ENCODE data around the gene MAU2.

MAU2 gene

DNA sequence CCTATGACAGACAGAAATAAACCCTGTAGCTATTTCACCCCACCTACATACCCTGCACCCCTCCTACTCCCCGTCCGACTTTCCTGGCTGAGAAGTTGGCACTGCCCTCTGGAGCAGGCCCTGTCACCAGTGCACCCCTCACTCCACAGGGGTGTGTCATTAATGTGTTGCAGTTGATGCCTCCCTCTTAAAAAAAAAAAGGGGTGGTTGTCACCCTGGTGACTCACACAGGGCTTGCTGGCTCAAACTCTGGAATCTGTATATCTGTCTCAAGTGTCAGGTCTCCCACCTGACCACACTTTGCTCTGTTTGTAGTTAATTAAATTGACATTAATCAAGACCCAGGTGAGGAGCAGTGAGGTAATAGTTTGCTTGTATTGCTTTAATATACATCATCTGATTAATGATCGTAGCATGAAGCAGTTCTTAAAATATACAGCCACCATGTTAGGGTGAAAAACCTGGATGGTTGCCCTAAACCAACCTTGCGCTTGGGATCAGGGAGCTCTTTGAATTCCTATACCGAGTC lies 82.8 kb downstream of the MAU2 start:
- TF ChIP-seq, protein P1, sequence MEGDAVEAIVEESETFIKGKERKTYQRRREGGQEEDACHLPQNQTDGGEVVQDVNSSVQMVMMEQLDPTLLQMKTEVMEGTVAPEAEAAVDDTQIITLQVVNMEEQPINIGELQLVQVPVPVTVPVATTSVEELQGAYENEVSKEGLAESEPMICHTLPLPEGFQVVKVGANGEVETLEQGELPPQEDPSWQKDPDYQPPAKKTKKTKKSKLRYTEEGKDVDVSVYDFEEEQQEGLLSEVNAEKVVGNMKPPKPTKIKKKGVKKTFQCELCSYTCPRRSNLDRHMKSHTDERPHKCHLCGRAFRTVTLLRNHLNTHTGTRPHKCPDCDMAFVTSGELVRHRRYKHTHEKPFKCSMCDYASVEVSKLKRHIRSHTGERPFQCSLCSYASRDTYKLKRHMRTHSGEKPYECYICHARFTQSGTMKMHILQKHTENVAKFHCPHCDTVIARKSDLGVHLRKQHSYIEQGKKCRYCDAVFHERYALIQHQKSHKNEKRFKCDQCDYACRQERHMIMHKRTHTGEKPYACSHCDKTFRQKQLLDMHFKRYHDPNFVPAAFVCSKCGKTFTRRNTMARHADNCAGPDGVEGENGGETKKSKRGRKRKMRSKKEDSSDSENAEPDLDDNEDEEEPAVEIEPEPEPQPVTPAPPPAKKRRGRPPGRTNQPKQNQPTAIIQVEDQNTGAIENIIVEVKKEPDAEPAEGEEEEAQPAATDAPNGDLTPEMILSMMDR (IDR thresholded peaks at IDR 0.05; ENCODE audit: low read depth, low read length, missing control alignments) = no peak
- no peak for DNase-seq (ENCODE audit: extremely low read depth, low read depth)
- no peak overlapping the region for H3K4me3 ChIP-seq (replicated peaks; ENCODE audit: low read depth, low read length)

DNA sequence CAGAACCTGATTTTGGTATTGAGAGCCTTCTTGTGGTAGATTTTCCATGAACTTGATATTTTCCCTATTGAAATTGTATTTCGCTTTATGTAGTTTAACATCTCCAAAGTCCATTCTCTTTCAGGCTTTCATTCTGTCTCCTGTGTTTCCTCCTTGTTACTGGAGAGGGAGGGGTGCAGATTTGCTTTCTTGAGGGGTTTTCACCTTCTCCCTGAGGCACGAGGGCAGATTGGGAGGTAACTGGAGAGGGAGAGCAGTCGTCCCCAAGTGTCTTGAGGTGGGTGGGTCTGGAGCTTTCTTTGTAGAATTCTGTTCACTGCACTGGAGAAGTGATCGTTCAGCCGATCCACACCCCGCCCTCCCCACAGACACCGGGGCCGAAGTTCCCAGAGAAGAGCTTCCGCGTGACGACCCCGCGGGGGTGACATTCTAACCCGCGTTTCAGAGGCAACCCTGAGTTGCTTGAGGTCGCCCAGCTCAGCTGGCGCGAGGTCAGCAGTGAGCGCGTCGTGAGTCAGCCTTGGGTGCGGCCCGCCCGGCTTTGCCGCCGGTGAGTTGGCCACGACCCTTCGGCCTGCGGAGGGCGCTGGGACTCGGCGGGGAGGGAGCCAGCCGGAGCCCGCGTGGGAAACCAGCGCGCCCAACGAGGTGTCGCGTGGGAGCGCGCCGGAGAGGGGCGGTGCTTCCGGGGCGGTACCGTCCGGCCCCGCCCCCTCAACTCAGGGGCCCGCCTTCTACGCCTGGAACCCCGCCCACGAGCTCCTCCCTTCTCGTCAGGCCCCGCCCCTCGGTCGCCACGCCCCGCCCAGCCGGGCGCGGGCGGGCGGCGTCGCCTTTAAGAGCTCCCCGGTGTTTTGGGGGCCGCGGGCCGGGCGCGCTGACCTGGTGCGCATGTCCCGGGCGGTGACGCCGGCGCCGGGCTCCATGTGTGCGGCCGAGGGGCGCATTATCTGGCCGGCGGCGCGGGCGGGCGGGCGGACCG lies 84.5 kb downstream of the MAU2 start, which contains the start of gene GATAD2A:
TSS of gene GATAD2A (plus strand) at position 797 of the 982 bp plus-strand sequence. CDS start 59,671 bp downstream, outside the sequence.
- TF ChIP-seq, protein P1 (IDR thresholded peaks at IDR 0.05; ENCODE audit: low read depth, low read length, missing control alignments) = no peak
- peak; percentile 61 for DNase-seq (ENCODE audit: extremely low read depth, low read depth)
- peak within 1 kb of the TSS; percentile 91 for H3K4me3 ChIP-seq (replicated peaks; ENCODE audit: low read depth, low read length)

DNA sequence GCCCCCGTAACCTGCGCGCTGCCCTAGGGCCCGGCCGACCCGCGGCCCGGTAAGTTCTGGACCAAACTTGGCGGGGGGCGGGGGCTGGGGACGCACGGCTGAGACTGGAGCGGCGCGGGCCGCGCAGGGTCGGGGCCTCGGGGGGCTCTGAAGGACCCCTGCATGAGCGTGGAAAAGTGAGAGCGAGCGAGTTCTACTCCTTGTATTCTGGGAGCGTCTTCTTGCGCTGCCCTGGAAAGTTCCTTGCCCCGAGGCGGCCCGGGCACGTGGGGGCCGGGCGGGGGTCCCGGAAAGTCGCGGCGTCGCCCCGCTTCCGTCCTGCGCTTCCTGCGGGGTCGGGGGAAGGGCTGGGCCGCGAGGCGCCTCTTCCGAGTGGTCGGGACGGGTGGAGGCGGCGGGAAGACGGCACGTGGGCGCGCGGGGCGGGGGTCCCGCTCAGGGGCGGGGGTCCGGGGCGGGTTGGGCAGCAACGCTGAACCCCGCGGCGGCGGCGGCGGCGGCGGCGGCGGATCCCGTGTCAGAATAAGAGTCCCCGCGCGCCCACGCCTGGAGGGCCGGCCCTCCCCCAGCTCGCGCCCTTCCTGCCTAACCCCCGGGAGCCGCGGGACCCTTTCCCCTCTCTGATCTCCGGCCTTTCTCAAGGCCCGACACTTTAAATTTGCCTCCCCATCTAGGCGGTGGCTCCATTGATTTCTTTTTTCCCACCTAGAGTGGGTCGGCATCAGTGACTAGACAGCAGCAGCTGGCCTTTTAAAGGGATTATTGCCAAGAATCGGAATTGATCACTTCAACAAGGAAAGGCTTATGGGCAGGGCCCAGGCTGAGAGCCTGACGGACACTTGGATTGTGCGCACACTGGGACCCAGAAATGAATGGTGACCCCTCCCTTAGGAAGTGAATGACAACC lies 85.6 kb downstream of the MAU2 start:
- H3K4me3 ChIP-seq (replicated peaks; ENCODE audit: low read depth, low read length) = peak overlapping the region; percentile 91
- TF ChIP-seq, protein P1 (IDR thresholded peaks at IDR 0.05; ENCODE audit: low read depth, low read length, missing control alignments) = no peak
- DNase-seq (ENCODE audit: extremely low read depth, low read depth) = no peak

DNA sequence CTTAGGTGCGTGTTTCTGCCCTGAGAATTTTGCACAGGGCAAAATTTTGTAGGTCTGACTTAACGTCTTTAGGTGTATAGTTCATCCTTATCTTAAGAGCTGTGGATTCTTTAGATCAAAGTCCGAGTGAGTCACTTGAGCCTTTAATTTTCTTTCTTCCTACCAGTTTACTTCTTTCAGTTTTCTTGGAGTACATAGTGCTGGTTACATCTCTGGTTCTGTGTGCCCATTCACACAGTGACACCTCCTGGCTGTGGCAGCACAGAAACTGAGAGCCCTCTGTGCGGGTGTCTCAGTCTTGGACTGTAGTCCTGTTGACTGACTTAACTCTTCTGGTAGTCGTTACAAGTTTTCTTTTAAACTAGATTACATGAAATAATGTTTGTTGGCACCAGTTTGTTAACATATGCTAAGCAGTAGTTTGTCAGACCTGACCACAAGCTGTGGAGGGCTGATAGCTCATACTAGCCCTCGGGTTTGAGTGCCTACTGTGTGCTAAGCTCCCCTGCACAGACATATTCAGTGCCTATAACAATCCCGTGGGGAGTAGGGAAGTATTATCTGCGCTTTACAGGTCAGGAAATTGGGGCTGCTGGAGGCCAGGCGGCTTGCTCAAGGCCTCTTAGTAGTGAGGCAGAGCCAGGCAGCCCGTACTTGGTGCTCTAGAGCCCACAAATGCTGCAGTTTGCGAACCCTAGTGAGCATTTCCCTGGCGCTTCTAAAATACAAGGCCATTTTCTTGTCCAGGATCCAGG lies 86.4 kb downstream of the MAU2 start:
- TF ChIP-seq, protein P1 (IDR thresholded peaks at IDR 0.05; ENCODE audit: low read depth, low read length, missing control alignments) = peak; percentile 14
- no peak for DNase-seq (ENCODE audit: extremely low read depth, low read depth)
- H3K4me3 ChIP-seq (replicated peaks; ENCODE audit: low read depth, low read length) = peak overlapping the region; percentile 91

DNA sequence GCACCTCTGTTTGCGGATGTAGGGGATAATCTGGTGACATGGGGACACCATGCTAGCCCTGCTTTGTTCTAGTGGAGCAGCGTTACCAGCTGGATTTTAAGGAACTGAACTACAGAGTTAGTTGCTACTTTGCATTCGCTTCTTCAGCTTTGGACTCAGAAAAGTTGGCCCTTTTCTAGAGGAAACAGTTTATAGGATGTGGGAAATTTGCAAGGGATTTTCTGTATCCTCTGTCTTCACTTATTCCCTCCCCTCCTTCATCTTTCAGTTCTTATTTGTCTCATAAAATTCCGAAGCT lies 87.0 kb downstream of the MAU2 start:
- TF ChIP-seq, protein P1 (IDR thresholded peaks at IDR 0.05; ENCODE audit: low read depth, low read length, missing control alignments) = no peak
- DNase-seq (ENCODE audit: extremely low read depth, low read depth) = no peak
- H3K4me3 ChIP-seq (replicated peaks; ENCODE audit: low read depth, low read length) = peak overlapping the region; percentile 91

All from HFF-Myc (cell line).